ENCODE measurements around the gene LRRC23.

- TF ChIP-seq CTCF (IDR thresholded peaks at IDR 0.05) (no peak), POLR2A (IDR thresholded peaks at IDR 0.05) (no peak)
These were observed 19.2 kb downstream of the LRRC23 start for GRCh38 chr12:6923851-6924250.

Data from adrenal gland (tissue), 5 donors.